GM18505 (cell line): ENCODE data around the gene UBTD1.
"Not testable (repeated sequence)": the region's sequence is repeated elsewhere in the genome, so short reads cannot be mapped to it uniquely, and the experiment has no call there.

Experiments
- ATAC-seq: cut with Tn5 transposase; IDR thresholded peaks from one replicate; pipeline ENCODE4 v1.9.1; 2021; ENCODE audit not compliant: unreplicated experiment
- POLR2A ChIP-seq: IDR thresholded peaks from 4 replicates; pipeline ENCODE4 v1.6.1; 2011; ENCODE audit warnings: borderline replicate concordance; ENCODE audit not compliant: insufficient read depth, insufficient read length; ENCODE audit errors: extremely low read depth

Gene UBTD1

DNA sequence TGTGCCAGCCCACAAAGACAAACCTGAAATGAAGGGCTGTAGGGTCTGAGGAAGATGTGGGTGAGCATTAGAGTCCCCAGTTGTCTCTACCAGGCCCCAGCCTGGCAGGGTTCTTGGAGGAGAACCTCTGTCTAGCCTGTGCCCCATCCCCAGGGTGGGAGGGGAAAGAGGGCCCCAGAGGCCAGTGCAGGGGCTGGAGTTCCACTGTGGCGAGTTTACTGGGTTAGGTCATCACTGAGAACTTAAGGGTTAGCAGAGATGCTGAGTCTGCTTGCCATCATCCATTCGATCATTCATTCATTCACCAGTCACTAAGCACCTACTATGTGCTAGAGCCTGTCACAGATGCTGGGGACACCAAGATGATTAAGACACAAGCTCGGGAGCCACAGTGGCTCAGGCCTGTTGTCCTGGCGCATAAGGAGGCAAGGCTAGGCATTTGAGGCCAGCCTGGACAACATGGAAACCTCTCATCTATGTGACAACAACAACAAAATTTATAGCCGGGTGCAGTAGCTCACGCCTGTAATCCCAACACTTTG is 76.5 kb downstream of the UBTD1 start:
- no peak for ATAC-seq
- no peak for TF ChIP-seq POLR2A

DNA sequence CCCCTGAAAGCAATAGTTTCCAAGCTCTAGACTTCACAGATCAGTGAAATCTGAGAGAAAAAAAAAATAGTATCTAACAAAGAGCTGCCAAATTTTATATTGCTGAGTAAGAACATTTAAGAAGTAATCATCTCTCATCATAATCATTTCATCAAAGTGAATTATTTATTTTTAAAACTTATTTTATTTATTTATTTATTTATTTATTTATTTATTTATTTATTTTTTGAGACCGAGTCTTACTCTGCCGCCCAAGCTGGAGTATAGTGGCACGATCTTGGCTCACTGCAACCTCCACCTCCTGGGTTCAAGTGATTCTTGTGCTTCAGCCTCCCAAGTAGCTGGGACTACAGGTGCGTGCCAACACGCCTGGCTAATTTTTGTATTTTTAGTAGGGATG is 77.8 kb downstream of the UBTD1 start:
- ATAC-seq: not testable (repeated sequence)

DNA sequence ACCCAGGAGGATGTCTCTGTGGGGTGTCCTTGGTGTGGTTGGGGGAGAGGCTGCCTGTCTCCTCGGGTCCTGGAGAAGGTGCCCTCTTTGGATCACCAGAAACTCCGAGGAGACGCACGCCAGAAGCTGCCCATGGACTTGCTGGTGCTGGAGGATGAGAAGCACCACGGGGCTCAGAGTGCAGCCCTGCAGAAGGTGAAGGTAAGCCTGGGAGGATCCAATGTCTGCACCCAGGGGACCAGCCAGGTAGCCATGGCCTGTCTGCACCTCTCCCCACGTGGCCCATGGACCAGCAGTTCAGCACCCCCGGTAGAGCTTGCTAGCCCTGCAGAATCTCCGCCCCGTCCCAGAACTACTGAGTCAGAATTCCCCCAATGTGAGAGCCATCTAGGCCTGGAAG is 79.0 kb downstream of the UBTD1 start:
- TF ChIP-seq POLR2A: no peak
- no peak for ATAC-seq

DNA sequence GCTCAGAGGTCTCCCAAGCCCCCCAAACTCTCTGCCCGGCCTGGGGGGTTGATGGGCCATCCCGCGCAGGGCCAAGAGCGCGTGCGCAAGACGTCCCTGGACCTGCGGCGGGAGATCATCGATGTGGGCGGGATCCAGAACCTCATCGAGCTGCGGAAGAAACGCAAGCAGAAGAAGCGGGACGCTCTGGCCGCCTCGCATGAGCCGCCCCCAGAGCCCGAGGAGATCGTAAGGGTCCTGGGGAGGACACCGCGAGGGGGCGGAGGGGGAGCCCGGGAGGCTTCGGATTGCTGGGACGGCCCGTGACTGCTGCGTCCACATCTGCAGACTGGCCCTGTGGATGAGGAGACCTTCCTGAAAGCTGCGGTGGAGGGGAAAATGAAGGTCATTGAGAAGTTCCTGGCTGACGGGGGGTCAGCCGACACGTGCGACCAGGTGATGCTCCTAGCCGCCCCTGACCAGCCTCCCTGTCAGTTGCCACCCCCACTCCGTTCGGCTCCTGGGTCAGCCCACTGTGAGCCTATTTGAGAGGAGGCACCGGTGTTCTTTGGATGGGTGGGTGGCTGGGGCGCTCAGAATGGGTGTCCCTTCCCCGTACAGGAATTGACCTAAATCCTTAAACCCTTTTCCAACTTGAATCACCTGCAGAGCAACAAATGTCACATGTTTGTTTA is 79.6 kb downstream of the UBTD1 start:
- TF ChIP-seq POLR2A: no peak
- no peak for ATAC-seq

DNA sequence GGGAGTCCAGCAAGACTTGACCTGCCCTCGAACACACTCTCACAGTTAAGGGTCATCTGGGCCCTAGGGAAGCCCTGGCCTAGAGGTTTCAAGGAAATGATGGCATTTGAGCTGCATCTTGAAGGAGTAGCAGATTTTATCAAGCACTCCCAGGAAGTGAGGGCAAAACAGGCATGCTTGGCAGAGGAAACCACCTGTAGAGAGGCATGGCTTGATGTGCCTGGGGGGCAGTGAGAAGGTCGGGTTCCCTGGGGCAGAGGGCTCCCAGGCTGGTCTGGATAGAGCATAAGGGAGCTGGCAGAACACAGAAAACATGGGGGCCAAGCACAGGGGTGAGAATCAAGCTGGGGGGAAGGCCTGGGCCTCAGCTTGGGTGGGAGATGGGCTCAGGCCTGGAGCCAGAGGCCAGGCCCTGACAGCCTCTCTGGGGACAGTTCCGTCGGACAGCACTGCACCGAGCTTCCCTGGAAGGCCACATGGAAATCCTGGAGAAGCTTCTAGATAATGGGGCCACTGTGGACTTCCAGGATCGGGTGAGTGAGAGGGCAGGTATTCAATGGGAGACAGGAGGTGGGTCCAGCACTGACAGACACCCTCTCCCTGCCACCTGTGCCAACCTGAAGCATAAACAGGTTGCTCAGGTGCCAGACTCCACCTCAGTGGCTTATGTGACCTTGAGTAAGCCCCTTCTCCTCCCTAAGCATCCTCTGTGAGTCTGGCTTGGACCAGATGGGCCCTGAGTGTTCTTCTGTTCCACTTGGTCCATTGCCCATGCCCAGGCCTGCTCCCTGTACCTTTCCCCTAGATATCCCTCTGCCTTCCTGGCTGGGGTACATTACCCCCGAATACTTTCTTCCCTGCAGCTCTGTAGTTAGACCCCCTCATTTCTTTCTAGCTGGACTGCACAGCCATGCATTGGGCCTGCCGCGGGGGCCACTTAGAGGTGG is 82.0 kb downstream of the UBTD1 start:
- ATAC-seq: no peak
- no peak for TF ChIP-seq POLR2A

DNA sequence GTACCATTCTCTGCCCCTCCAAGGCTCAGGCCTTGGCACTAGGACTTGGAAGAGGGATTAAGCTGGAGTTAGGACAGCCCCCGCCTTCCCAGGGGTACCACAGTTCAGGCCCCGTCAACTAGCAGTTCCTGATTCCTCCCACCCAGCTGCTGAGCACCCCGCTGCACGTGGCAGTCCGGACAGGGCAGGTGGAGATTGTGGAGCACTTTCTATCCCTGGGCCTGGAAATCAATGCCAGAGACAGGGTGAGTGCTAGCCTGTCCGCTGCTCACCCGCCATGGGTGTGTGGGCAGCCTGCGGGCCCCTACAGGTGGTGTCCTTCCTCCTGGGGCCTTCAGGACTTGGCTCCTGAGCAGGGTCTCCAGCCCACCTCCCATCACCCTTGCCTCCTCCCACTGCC is 83.4 kb downstream of the UBTD1 start:
- ATAC-seq: no peak
- no peak for TF ChIP-seq POLR2A

DNA sequence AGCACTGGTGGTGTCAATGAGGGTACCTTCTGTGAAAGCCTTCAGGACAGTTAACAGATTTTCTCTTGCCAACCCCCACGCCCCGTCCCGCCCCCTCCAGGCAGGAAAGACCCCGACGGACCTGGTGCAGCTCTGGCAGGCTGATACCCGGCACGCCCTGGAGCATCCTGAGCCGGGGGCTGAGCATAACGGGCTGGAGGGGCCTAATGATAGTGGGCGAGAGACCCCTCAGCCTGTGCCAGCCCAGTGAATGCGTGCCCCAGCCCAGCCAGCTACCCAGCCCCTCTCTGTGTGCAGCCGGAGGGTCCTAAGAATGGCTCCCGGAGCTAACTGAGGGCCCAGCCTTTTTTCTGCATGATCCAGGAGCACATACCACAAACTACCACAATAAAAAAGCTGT is 84.8 kb downstream of the UBTD1 start:
- TF ChIP-seq POLR2A: no peak
- ATAC-seq: no peak

DNA sequence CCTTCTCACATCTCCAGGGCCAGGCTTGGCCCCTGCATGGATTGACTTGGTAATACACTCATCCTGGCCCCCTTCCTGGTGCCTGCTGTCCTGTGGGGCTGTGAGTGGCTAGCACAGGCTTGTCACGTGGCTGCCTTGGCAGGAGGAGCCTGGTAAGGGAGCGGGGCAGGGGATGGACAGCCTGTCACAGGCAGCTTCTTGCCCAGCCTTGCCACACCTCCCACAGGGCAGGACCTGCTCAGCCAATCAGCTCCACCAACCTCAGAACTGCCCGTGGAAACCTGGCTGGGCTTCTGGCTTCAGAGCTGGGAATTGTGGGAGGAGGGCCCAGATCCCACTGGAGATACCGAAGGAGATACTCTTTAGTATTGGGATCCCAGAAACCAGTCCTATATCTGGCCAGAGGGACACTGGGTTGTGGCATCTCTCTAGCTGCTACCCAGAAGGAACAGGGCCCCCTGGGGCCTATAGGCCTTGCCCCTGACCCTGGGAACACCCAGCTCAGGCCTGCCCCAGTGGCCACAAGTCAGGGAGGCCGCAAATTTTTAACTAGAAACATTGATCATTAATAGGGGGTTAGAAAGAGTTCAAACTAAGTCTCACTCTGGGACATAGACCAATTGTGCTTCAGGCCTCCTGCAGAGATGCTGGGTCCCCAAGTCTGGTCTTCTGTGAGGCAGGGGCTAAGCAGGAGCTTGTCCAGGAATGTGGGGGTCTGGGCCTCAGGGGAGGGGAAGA is 85.5 kb downstream of the UBTD1 start, which contains the start of gene HOGA1:
HOGA1 (plus strand) TSS at position 330 of the 738 bp plus-strand sequence; CDS start at position 645, 315 bp downstream.
- TF ChIP-seq POLR2A: no peak
- no peak for ATAC-seq

DNA sequence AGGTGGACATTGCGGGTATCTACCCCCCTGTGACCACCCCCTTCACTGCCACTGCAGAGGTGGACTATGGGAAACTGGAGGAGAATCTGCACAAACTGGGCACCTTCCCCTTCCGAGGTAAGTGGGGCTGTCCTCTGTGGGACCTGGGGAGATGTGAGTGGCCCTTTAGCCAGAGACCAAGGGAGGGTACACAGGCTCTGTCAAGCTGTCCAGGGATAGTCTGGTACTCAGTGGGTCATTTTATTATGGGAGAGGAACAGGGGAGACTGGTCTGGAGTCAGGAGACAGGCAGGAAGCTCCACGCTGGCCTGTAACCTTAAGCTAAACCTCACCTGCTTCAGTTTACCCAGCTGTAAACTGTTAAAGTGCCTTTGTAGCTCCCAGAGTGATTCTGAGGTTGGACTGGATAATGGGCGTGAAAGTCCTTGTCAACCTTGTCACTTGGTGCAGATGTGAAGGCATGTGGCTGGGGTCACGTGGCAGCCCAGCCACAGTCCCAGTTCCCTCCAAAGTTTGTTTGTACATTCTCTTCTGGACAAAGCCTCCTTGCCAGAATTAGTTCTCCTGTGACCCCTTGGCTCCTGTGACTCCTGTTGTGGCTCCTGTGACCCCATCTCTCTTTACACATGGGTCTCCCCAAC is 86.2 kb downstream of the UBTD1 start:
- no peak for ATAC-seq
- TF ChIP-seq POLR2A: no peak

DNA sequence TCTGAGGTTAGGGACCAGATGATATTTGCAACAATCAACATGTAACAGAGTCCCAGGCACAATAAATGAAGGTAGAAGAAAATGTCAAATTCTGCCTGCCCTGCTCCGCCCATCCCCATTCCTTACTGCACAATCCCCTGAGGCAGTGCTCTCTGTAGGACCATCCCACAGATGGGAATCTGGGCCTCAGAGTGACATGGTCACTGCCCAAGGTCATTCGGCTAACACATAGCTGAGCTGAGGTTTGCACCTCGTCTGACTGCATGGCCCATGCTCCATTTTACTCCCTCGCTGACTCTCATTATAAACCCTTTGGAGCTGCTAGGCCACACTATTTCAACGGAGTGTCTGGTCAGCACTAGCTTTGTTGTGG is 86.7 kb downstream of the UBTD1 start:
- no peak for ATAC-seq
- TF ChIP-seq POLR2A: no peak

DNA sequence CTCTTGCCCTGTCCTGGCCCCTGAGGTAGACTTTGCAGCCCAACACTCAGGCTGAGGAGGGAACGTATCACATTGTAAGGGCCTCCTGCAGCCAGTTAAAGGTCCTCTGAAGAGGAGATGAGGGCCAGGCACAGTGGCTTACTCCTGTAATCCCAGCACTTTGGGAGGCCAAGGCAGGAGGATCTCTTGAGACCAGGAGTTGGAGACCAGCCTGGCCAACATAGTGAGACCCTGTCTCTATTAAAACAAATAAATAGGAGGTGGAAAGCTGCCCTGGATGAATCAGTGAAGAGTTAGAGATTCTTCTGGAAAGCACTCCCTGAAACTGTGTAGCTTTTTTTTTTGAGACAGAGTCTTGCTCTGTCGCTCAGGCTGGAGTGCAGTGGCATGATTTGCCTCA is 88.5 kb downstream of the UBTD1 start:
- no peak for ATAC-seq
- TF ChIP-seq POLR2A: no peak

DNA sequence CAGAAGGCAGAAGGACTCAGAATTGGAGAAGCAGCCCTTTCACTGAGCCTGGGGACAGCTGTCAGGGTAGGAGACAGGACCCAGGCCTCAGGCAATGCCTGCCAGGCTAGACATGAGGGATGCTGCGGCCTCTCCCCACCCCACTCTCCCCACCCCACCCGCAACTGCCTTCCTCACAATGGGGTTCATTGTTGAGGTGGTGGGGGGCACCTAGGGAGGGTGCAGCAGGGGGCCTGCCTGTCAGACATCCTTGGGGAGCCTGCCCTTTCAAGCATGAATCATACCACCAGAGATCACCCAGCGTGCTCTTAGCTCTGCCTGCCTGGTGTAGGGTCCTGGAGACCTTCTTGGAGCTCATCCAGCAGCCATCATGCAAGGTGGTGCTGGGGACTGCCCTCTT is 90.8 kb downstream of the UBTD1 start, which contains the start of gene C10orf62:
C10orf62 (plus strand) TSS at position 243 of the 400 bp plus-strand sequence. CDS start 177 bp downstream, outside the sequence.
- no peak for TF ChIP-seq POLR2A
- ATAC-seq: no peak
